Fibroblast of lung (primary cell): ENCODE data around the gene MBL2. TPM values are rescaled to one million over a fixed set of nuclear protein-coding genes. Genes with fewer than 3 reads are reported as not detected.

ENCODE experiments used
- DNase-seq, 2 donors: peaks; one replicate each; pipeline versions ENCODE4 v3.0.0 to v3.0.0-alpha.2; 2010; ENCODE audit warnings: low read depth in 2 of 2
- H2AFZ ChIP-seq: 2 replicates; pipeline ENCODE4 v1.5.1; 2012; ENCODE audit warnings: low read length, control low read depth, inconsistent platforms
- H3K27ac ChIP-seq: 2 replicates; pipeline ENCODE4 v1.5.1; 2011; ENCODE audit warnings: low read length, control low read depth; ENCODE audit not compliant: insufficient read depth
- H3K27me3 ChIP-seq: 2 replicates; pipeline ENCODE4 v1.5.1; 2011; ENCODE audit warnings: mild to moderate bottlenecking, low read length; ENCODE audit not compliant: control insufficient read depth, insufficient read depth
- H3K36me3 ChIP-seq: 2 replicates; pipeline ENCODE4 v1.5.1; 2011; ENCODE audit warnings: low read length; ENCODE audit not compliant: control insufficient read depth, insufficient read depth
- H3K4me1 ChIP-seq: 2 replicates; pipeline ENCODE4 v1.5.1; 2011; ENCODE audit warnings: low read length; ENCODE audit not compliant: control insufficient read depth, insufficient read depth; ENCODE audit errors: extremely low read depth
- H3K4me2 ChIP-seq: 2 replicates; pipeline ENCODE4 v1.5.1; 2011; ENCODE audit warnings: low read length, control low read depth; ENCODE audit not compliant: insufficient read depth; ENCODE audit errors: extremely low read depth
- H3K4me3 ChIP-seq, 4 experiments: fragments of 200-600 bp in 1 of 4; sonication (generic) in 1 of 4; replicated peaks in 1 of 4; 2 replicates each; pipeline ENCODE4 v1.5.1; 2011 to 2016; ENCODE audit warnings: low read length in 4 of 4, low read depth in 3 of 4, mild to moderate bottlenecking in 3 of 4, control low read depth in 2 of 4, inconsistent platforms in 1 of 4, mixed read lengths in 1 of 4; ENCODE audit not compliant: insufficient read depth in 1 of 4; ENCODE audit errors: control extremely low read depth in 1 of 4
- H3K79me2 ChIP-seq: 2 replicates; pipeline ENCODE4 v1.5.1; 2012; ENCODE audit warnings: mild to moderate bottlenecking, low read length, inconsistent platforms; ENCODE audit not compliant: control insufficient read depth, insufficient read depth
- H3K9ac ChIP-seq: 2 replicates; pipeline ENCODE4 v1.5.1; 2011; ENCODE audit warnings: mild to moderate bottlenecking, low read length, control low read depth; ENCODE audit not compliant: insufficient read depth
- H3K9me3 ChIP-seq: 2 replicates; pipeline ENCODE4 v1.5.1; 2012; ENCODE audit warnings: low read depth, low read length; ENCODE audit not compliant: control insufficient read depth, insufficient read depth
- H4K20me1 ChIP-seq: 2 replicates; pipeline ENCODE4 v1.5.1; 2011; ENCODE audit warnings: low read length; ENCODE audit not compliant: control insufficient read depth, insufficient read depth; ENCODE audit errors: extremely low read depth
- CTCF ChIP-seq, 2 donors: IDR thresholded peaks in 1 of 2; conservative IDR thresholded peaks in 1 of 2; 1 replicate in 1 of 2; 2 replicates in 1 of 2; pipeline ENCODE4 v1.5.1; 2011 to 2012; ENCODE audit warnings: low read length in 2 of 2, control low read depth in 1 of 2, inconsistent platforms in 1 of 2, low read depth in 1 of 2, mild to moderate bottlenecking in 1 of 2
- EZH2 ChIP-seq: IDR thresholded peaks from 2 replicates; pipeline ENCODE4 v1.5.1; 2012; ENCODE audit warnings: low read length, control low read depth, mild to moderate bottlenecking; ENCODE audit errors: missing control alignments
- polyA plus RNA-seq, 2 donors: library from polyadenylated mRNA; depleted of rRNA in 1 of 2; stranded (reverse) in 1 of 2; unstranded in 1 of 2; fragments of >200 nt; gene quantifications; 2 replicates each; pipeline ENCODE4 v1.2.1, GENCODE V29; 2011 to 2012; ENCODE audit warnings: missing spikeins in 1 of 2
- total RNA-seq: library from RNA; depleted of rRNA; stranded (reverse); fragments of >200 nt; gene quantifications from 2 replicates; pipeline ENCODE4 v1.2.1, GENCODE V29; 2014

Gene MBL2
- total and polyA plus RNA-seq, 2 donors (not counting 1 experiment from before 2014, with no cell fraction given) = not detected

- Histone ChIP-seq H3K4me1 (no peaks in the 10 kb centered on the region), H3K4me3 (peak overlapping the region in 1 of 4 experiments; percentile 32), H3K4me2 (no peak overlapping the region), H3K9ac (no peak overlapping the region), H3K27me3 (no peaks in the 10 kb centered on the region), H3K9me3 (no peaks in the 10 kb centered on the region), H3K79me2 (no peaks in the 10 kb centered on the region), H3K36me3 (no peaks in the 10 kb centered on the region), H4K20me1 (no peaks in the 10 kb centered on the region), H2AFZ (no peak overlapping the region), H3K27ac (no peak overlapping the region)
- DNase-seq = peak; percentile 25 to 68
- no peak for TF ChIP-seq EZH2
- peak; percentile 36 to 60 for TF ChIP-seq CTCF (conservative IDR thresholded peaks at IDR 0.05 in 1 of 2, IDR thresholded peaks at IDR 0.05 in 1 of 2; ENCODE audit: low read depth in 1 of 2, low read length in 2 of 2)
Observed at GRCh38 chr10:52729271-52730104, 43.1 kb downstream of the MBL2 start.

GRCh38 chr10:52720018-52720417 is 52.6 kb downstream of the MBL2 start:
- no peak overlapping the region for H3K9ac ChIP-seq
- no peak overlapping the region for H3K4me3 ChIP-seq
- H3K36me3 ChIP-seq = no peaks in the 10 kb centered on the region
- H3K79me2 ChIP-seq = no peaks in the 10 kb centered on the region
- H3K27ac ChIP-seq = no peak overlapping the region
- H2AFZ ChIP-seq = no peak overlapping the region
- H3K27me3 ChIP-seq = no peaks in the 10 kb centered on the region
- no peaks in the 10 kb centered on the region for H3K4me1 ChIP-seq
- H4K20me1 ChIP-seq = no peaks in the 10 kb centered on the region
- H3K4me2 ChIP-seq = no peak overlapping the region
- TF ChIP-seq EZH2 = no peak
- H3K9me3 ChIP-seq = no peaks in the 10 kb centered on the region
- peak in 1 of 2 donors; percentile 17 for DNase-seq
